MCF 10A (cell line): ENCODE data around the gene ZNRD2. TPM values are rescaled to one million over a fixed set of nuclear protein-coding genes. Genes with fewer than 3 reads are reported as not detected.

Source experiments
- BruUV-seq: library from RNA; stranded (reverse); fragments of 400-500 nt; replicated peaks from 2 replicates; lab custom pipeline; 2021; lab: Mats Ljungman, UMichigan
- CTCF ChIA-PET: fragments of 300-600 bp; sonication (Branson Sonifier 250); formaldehyde crosslinking; extraction: SDS; loops from one replicate; lab custom pipeline; 2021; ENCODE audit warnings: antibody characterized with exemption, inconsistent platforms; lab: Yijun Ruan, JAX
- POLR2A ChIA-PET: fragments of 300-600, 350-650 bp; sonication (Branson Sonifier 250); formaldehyde crosslinking; extraction: SDS; loops from one replicate; lab custom pipeline; 2020; ENCODE audit warnings: antibody characterized with exemption, inconsistent platforms; lab: Yijun Ruan, JAX
- DNase-seq: peaks from one replicate; pipeline ENCODE4 v3.0.0-alpha.2; 2018; ENCODE audit not compliant: unreplicated experiment
- H3K27ac Mint-ChIP-seq: one replicate; pipeline ENCODE4 v1.8.0; 2022; ENCODE audit warnings: mild to moderate bottlenecking, low read depth, mixed read lengths; ENCODE audit not compliant: unreplicated experiment
- H3K27me3 Mint-ChIP-seq: one replicate; pipeline ENCODE4 v1.8.0; 2022; ENCODE audit warnings: mixed read lengths; ENCODE audit not compliant: insufficient read depth, unreplicated experiment
- H3K36me3 Mint-ChIP-seq: one replicate; pipeline ENCODE4 v1.8.0; 2022; ENCODE audit warnings: mild to moderate bottlenecking, moderate library complexity, mixed read lengths; ENCODE audit not compliant: insufficient read depth, unreplicated experiment
- H3K4me1 Mint-ChIP-seq: one replicate; pipeline ENCODE4 v1.8.0; 2022; ENCODE audit warnings: mixed read lengths; ENCODE audit not compliant: insufficient read depth, unreplicated experiment
- H3K4me3 Mint-ChIP-seq: one replicate; pipeline ENCODE4 v1.8.0; 2022; ENCODE audit warnings: mild to moderate bottlenecking, moderate library complexity, mixed read lengths; ENCODE audit not compliant: unreplicated experiment
- H3K9me3 Mint-ChIP-seq: one replicate; pipeline ENCODE4 v1.8.0; 2022; ENCODE audit warnings: mixed read lengths; ENCODE audit not compliant: unreplicated experiment
- intact Hi-C: fragments of 100-400 bp; cut with micrococcal nuclease; formaldehyde crosslinking; loops from 2 replicates; pipeline ENCODE4 v1.14.1; 2022
- total RNA-seq: library from RNA; stranded (reverse); gene quantifications from 2 replicates; pipeline ENCODE4 v1.2.3, GENCODE V29; 2022
- TF ChIP-seq, protein P1 (sequence below): fragments of 200-600 bp; IDR thresholded peaks from one replicate; pipeline ENCODE4 v1.8.0; 2022; ENCODE audit warnings: antibody characterized with exemption, mild to moderate bottlenecking; ENCODE audit not compliant: unreplicated experiment

ZNRD2 gene
- total RNA-seq, 1 experiment from 2014 or later: 65.4 TPM

DNA sequence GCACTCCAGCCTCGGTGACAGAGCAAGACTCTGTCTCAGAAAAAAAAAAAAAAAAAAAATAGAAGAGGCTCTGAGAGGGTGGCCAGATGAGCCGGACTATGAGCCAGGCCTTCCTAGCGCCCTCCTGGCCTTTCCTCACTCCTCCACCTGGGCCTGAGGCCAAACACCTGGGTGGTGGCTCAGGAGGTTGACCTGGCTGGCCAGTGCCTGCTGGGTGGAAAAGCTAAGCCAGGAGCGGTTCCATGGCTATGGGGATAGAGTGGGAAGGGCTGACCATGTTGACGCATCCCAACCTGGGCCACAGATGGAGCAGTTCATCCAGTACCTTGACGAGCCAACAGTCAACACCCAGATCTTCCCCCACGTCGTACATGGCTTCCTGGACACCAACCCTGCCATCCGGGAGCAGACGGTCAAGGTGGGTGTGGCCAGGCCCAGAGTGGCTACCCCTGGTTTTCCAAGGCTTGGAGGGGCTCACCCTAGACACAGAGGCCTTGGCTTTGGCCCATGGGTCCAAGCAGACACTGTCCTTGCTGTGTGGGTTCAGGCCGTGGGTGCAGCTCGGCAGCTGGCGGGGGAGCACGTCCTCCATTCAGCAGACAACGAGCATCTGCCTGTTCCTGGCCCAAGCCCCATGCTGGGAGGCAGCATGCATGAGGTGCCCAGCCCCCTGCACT lies 37.8 kb upstream of the ZNRD2 start:
- intact Hi-C loops: no loop called here
- BruUV-seq: no TSS peak
- ChIA-PET POLR2A (no interaction called here), CTCF (interaction anchor here (0.7 to 3.9 kb wide), 2 partner anchors 8 to 16 kb away, joined by 3 to 26 read pairs; no protein-coding TSS in a partner anchor)
- no peaks in the 10 kb centered on the region for H3K4me1 Mint-ChIP-seq
- no peaks in the 10 kb centered on the region for H3K27me3 Mint-ChIP-seq
- TF ChIP-seq, protein P1, sequence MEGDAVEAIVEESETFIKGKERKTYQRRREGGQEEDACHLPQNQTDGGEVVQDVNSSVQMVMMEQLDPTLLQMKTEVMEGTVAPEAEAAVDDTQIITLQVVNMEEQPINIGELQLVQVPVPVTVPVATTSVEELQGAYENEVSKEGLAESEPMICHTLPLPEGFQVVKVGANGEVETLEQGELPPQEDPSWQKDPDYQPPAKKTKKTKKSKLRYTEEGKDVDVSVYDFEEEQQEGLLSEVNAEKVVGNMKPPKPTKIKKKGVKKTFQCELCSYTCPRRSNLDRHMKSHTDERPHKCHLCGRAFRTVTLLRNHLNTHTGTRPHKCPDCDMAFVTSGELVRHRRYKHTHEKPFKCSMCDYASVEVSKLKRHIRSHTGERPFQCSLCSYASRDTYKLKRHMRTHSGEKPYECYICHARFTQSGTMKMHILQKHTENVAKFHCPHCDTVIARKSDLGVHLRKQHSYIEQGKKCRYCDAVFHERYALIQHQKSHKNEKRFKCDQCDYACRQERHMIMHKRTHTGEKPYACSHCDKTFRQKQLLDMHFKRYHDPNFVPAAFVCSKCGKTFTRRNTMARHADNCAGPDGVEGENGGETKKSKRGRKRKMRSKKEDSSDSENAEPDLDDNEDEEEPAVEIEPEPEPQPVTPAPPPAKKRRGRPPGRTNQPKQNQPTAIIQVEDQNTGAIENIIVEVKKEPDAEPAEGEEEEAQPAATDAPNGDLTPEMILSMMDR: no peak
- H3K36me3 Mint-ChIP-seq: peaks cover 39% of the 10 kb centered on the region
- H3K9me3 Mint-ChIP-seq: no peaks in the 10 kb centered on the region
- no peak overlapping the region for H3K4me3 Mint-ChIP-seq
- H3K27ac Mint-ChIP-seq: no peak overlapping the region
- DNase-seq: no peak

DNA sequence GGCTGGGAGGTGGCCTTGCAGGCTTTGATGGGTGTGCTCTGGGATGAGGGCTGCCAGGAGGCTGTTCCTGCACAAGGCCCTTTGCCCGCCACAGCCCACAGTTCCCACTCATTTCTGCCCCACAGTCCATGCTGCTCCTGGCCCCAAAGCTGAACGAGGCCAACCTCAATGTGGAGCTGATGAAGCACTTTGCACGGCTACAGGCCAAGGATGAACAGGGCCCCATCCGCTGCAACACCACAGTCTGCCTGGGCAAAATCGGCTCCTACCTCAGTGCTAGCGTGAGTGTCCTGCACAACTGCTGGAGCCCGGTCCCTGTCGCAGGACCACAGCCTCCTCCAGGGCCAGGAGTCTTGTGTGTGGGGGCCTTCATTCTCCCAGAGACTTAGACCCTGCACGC lies 35.2 kb upstream of the ZNRD2 start:
- Mint-ChIP-seq H3K4me3 (no peak overlapping the region), H3K9me3 (no peaks in the 10 kb centered on the region), H3K27ac (no peak overlapping the region), H3K27me3 (no peaks in the 10 kb centered on the region), H3K4me1 (no peaks in the 10 kb centered on the region), H3K36me3 (peaks cover 29% of the 10 kb centered on the region)
- intact Hi-C loops: no loop called here
- DNase-seq: no peak
- POLR2A ChIA-PET: interaction anchor here (0.5 to 0.8 kb wide), 2 partner anchors 9 to 77 kb away, joined by 3 read pairs; no protein-coding TSS in a partner anchor
- TF ChIP-seq, protein P1: no peak
- BruUV-seq: no TSS peak
- CTCF ChIA-PET: interaction anchor here (0.5 kb wide), 1 partner anchor 232 kb away, joined by 3 read pairs; no protein-coding TSS in a partner anchor

DNA sequence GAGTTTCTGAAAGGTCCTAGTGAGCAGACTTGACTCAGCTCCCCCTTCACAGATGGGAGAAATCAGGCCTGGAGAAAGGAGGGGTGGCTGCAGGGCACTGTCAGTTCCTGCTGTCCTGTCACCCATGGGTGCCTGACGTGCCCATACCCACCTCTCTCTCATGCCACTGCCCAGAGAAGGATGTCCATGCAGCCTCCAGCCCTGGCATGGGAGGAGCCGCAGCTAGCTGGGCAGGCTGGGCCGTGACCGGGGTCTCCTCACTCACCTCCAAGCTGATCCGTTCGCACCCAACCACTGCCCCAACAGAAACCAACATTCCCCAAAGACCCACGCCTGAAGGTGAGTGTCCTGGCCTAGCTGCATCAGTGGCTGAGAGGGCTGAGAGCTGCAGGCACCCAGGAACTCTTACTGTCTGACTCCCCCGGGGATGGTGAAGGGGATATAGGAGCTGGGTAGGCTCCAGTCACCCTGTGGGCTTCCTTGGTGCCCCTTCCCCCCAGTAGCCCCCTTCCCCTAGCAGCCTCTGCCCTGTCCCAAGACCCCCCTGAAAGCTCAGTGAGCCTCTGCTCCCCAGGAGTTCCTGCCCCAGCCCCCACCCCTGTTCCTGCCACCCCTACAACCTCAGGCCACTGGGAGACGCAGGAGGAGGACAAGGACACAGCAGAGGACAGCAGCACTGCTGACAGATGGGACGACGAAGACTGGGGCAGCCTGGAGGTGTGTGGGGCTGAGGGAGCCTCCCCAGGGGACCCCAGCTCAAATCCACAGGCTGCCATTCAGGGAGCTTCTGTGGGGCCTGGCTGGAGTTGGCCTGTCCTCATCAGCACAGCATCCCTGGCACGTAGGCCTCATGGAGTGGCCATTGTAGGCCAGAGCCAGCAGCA lies 33.6 kb upstream of the ZNRD2 start:
- TF ChIP-seq, protein P1: no peak
- no peak for DNase-seq
- no TSS peak for BruUV-seq
- intact Hi-C loops: no loop called here
- ChIA-PET POLR2A (interaction anchor here (0.8 to 1.2 kb wide), 3 partner anchors 12 to 29 kb away, joined by 3 to 5 read pairs (median 4); partner anchors contain the start of gene SCYL1), CTCF (interaction anchor here (0.6 to 1.1 kb wide), 4 partner anchors 25 to 264 kb away, joined by 3 to 6 read pairs (median 4); no protein-coding TSS in a partner anchor)
- no peaks in the 10 kb centered on the region for H3K27me3 Mint-ChIP-seq
- H3K9me3 Mint-ChIP-seq: no peaks in the 10 kb centered on the region
- H3K36me3 Mint-ChIP-seq: peaks cover 16% of the 10 kb centered on the region
- H3K4me1 Mint-ChIP-seq: peaks cover under 1% of the 10 kb centered on the region
- H3K4me3 Mint-ChIP-seq: no peak overlapping the region
- no peak overlapping the region for H3K27ac Mint-ChIP-seq

DNA sequence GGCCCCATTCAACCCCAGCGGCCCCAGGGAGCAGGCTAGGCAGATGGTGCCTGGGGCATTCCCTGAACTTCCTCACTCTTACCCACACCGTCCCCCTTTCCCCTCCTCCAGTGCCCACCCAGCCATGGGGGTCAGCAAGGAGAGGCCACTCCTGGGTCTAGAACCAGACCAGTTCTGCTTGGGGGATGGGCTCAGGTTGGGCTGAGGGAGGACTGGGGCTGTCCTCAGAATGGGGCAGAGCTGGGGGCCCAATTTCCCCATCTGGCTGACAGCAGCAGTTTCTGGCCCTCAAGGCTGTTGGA lies 33.0 kb upstream of the ZNRD2 start:
- intact Hi-C loops: no loop called here
- peaks cover 6% of the 10 kb centered on the region for H3K4me1 Mint-ChIP-seq
- H3K27ac Mint-ChIP-seq: no peak overlapping the region
- ChIA-PET CTCF (interaction anchor here (0.6 to 1.1 kb wide), 3 partner anchors 25 to 264 kb away, joined by 3 to 5 read pairs (median 4); no protein-coding TSS in a partner anchor), POLR2A (interaction anchor here (1.5 kb wide), 1 partner anchor 38 kb away, joined by 4 read pairs; the partner anchor contains the start of gene EHBP1L1)
- no TSS peak for BruUV-seq
- peaks cover 10% of the 10 kb centered on the region for H3K36me3 Mint-ChIP-seq
- H3K9me3 Mint-ChIP-seq: no peaks in the 10 kb centered on the region
- no peak for DNase-seq
- no peak overlapping the region for H3K4me3 Mint-ChIP-seq
- TF ChIP-seq, protein P1: no peak
- H3K27me3 Mint-ChIP-seq: no peaks in the 10 kb centered on the region
